Suprapubic skin (tissue), 3 donors: ENCODE data around the gene C11orf68.

Source experiments
- EP300 ChIP-seq: sonication (generic); formaldehyde crosslinking; IDR thresholded peaks from one replicate; pipeline ENCODE4 v1.6.1; 2017; ENCODE audit warnings: antibody characterized with exemption
- TF ChIP-seq, protein P1 (sequence below), 2 donors: fragments of 200-600 bp in 1 of 2; fragments of 450-650 bp in 1 of 2; sonication (generic) in 1 of 2; IDR thresholded peaks; one replicate each; pipeline ENCODE4 v1.5.1; 2016 to 2019; ENCODE audit warnings: antibody characterized with exemption in 2 of 2, mild to moderate bottlenecking in 1 of 2, moderate library complexity in 1 of 2

- TF ChIP-seq, protein P1, sequence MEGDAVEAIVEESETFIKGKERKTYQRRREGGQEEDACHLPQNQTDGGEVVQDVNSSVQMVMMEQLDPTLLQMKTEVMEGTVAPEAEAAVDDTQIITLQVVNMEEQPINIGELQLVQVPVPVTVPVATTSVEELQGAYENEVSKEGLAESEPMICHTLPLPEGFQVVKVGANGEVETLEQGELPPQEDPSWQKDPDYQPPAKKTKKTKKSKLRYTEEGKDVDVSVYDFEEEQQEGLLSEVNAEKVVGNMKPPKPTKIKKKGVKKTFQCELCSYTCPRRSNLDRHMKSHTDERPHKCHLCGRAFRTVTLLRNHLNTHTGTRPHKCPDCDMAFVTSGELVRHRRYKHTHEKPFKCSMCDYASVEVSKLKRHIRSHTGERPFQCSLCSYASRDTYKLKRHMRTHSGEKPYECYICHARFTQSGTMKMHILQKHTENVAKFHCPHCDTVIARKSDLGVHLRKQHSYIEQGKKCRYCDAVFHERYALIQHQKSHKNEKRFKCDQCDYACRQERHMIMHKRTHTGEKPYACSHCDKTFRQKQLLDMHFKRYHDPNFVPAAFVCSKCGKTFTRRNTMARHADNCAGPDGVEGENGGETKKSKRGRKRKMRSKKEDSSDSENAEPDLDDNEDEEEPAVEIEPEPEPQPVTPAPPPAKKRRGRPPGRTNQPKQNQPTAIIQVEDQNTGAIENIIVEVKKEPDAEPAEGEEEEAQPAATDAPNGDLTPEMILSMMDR (IDR thresholded peaks at IDR 0.05): no peak
- TF ChIP-seq EP300: no peak
Observed at GRCh38 chr11:65964906-65965305, 46.0 kb upstream of the C11orf68 start.
